Astrocyte (in vitro differentiated cells and primary cell): ENCODE measurements around the gene EXD3. TPM values are rescaled to one million over a fixed set of nuclear protein-coding genes. Genes with fewer than 3 reads are reported as not detected.

Experiments
- DNase-seq: peaks from one replicate; pipeline ENCODE4 v3.0.0-alpha.2; 2010; ENCODE audit warnings: low read depth
- FAIRE-seq: peaks from 2 replicates; lab custom pipeline; 2011; peaks lifted over from hg19 to GRCh38; lab: Jason Lieb, UNC
- H2AFZ ChIP-seq: 2 replicates; pipeline ENCODE4 v1.6.0; 2012; ENCODE audit warnings: low read depth, low read length, inconsistent platforms
- H3K27ac ChIP-seq: 2 replicates; pipeline ENCODE4 v1.5.1; 2011; ENCODE audit warnings: low read depth, low read length, inconsistent platforms
- H3K27me3 ChIP-seq: 2 replicates; pipeline ENCODE4 v1.6.0; 2011; ENCODE audit warnings: low read length, inconsistent platforms; ENCODE audit not compliant: insufficient read depth
- H3K36me3 ChIP-seq: 2 replicates; pipeline ENCODE4 v1.5.1; 2011; ENCODE audit warnings: low read length, inconsistent platforms; ENCODE audit not compliant: insufficient read depth
- H3K4me1 ChIP-seq: 2 replicates; pipeline ENCODE4 v1.5.1; 2011; ENCODE audit warnings: low read length, inconsistent platforms; ENCODE audit not compliant: insufficient read depth
- H3K4me2 ChIP-seq: 2 replicates; pipeline ENCODE4 v1.6.0; 2012; ENCODE audit warnings: low read length, inconsistent platforms
- H3K4me3 ChIP-seq: 2 replicates; pipeline ENCODE4 v1.5.1; 2011; ENCODE audit warnings: low read depth, mild to moderate bottlenecking, low read length, inconsistent platforms; ENCODE audit not compliant: insufficient read depth
- H3K79me2 ChIP-seq: 2 replicates; pipeline ENCODE4 v1.6.0; 2012; ENCODE audit warnings: mild to moderate bottlenecking, low read length, inconsistent platforms; ENCODE audit not compliant: insufficient read depth
- H3K9ac ChIP-seq: 2 replicates; pipeline ENCODE4 v1.6.0; 2012; ENCODE audit warnings: mild to moderate bottlenecking, low read length, inconsistent platforms
- H3K9me3 ChIP-seq: 2 replicates; pipeline ENCODE4 v1.5.1; 2012; ENCODE audit warnings: low read depth, mild to moderate bottlenecking, low read length, inconsistent platforms; ENCODE audit not compliant: insufficient read depth
- H4K20me1 ChIP-seq: 2 replicates; pipeline ENCODE4 v1.6.0; 2012; ENCODE audit warnings: low read length, inconsistent platforms; ENCODE audit not compliant: insufficient read depth
- H3K27ac Mint-ChIP-seq: one replicate; pipeline ENCODE4 v1.8.0; 2021; ENCODE audit warnings: mild to moderate bottlenecking, mixed read lengths; ENCODE audit not compliant: unreplicated experiment
- H3K27me3 Mint-ChIP-seq: one replicate; pipeline ENCODE4 v1.8.0; 2021; ENCODE audit warnings: low read depth, mixed read lengths; ENCODE audit not compliant: unreplicated experiment
- H3K36me3 Mint-ChIP-seq: one replicate; pipeline ENCODE4 v1.8.0; 2021; ENCODE audit warnings: low read depth, mixed read lengths; ENCODE audit not compliant: unreplicated experiment
- H3K4me1 Mint-ChIP-seq: one replicate; pipeline ENCODE4 v1.8.0; 2021; ENCODE audit warnings: low read depth, mixed read lengths; ENCODE audit not compliant: unreplicated experiment
- H3K4me3 Mint-ChIP-seq: one replicate; pipeline ENCODE4 v1.8.0; 2021; ENCODE audit warnings: mild to moderate bottlenecking, moderate library complexity, mixed read lengths; ENCODE audit not compliant: unreplicated experiment
- H3K9me3 Mint-ChIP-seq: one replicate; pipeline ENCODE4 v1.8.0; 2021; ENCODE audit warnings: mild to moderate bottlenecking, mixed read lengths; ENCODE audit not compliant: unreplicated experiment
- CTCF ChIP-seq: IDR thresholded peaks from 2 replicates; pipeline ENCODE4 v1.5.1; 2011; ENCODE audit warnings: low read depth, mild to moderate bottlenecking, inconsistent platforms, low read length, moderate library complexity; ENCODE audit not compliant: insufficient read depth
- EZH2 ChIP-seq: IDR thresholded peaks from 2 replicates; pipeline ENCODE4 v1.6.1; 2012; ENCODE audit warnings: mild to moderate bottlenecking, low read length, inconsistent platforms; ENCODE audit not compliant: insufficient read depth
- total RNA-seq: library from RNA; stranded (reverse); gene quantifications from 2 replicates; pipeline ENCODE4 v1.2.1, GENCODE V29; 2021

EXD3 gene
- total RNA-seq, 1 donor from 2014 or later = 8.5 TPM

GRCh38 chr9:137435980-137436760 is 13.2 kb upstream of the EXD3 start:
- Histone ChIP-seq H3K4me2 (peak overlapping the region; percentile 64), H3K9ac (peak overlapping the region; percentile 60)
- peak; percentile 72 for DNase-seq

GRCh38 chr9:137435381-137435891 is 12.5 kb upstream of the EXD3 start:
- Histone ChIP-seq H3K9me3 (no peaks in the 10 kb centered on the region), H4K20me1 (no peaks in the 10 kb centered on the region), H3K4me3 (peak overlapping the region; percentile 5), H3K27ac (no peak overlapping the region), H3K79me2 (no peaks in the 10 kb centered on the region), H3K27me3 (no peaks in the 10 kb centered on the region), H3K36me3 (no peaks in the 10 kb centered on the region), H2AFZ (peak overlapping the region; percentile 72), H3K4me2 (peak overlapping the region; percentile 64), H3K4me1 (peaks cover 7% of the 10 kb centered on the region), H3K9ac (peak overlapping the region; percentile 60)
- Mint-ChIP-seq H3K27me3 (peaks cover 9% of the 10 kb centered on the region), H3K9me3 (no peaks in the 10 kb centered on the region), H3K4me3 (no peak overlapping the region), H3K27ac (no peak overlapping the region), H3K36me3 (no peaks in the 10 kb centered on the region), H3K4me1 (no peaks in the 10 kb centered on the region)
- TF ChIP-seq EZH2 = no peak
- DNase-seq (no peak), FAIRE-seq (no peak)

More at GRCh38 chr9:137435980-137436760, 13.2 kb upstream of the EXD3 start:
- no peaks in the 10 kb centered on the region for H4K20me1 ChIP-seq
- no peaks in the 10 kb centered on the region for H3K4me1 Mint-ChIP-seq
- no peaks in the 10 kb centered on the region for H3K36me3 ChIP-seq
- H3K4me1 ChIP-seq = peaks cover 7% of the 10 kb centered on the region
- no peaks in the 10 kb centered on the region for H3K9me3 Mint-ChIP-seq
- H3K27me3 Mint-ChIP-seq = peaks cover 9% of the 10 kb centered on the region
- no peak overlapping the region for H3K27ac Mint-ChIP-seq
- H3K27ac ChIP-seq = no peak overlapping the region
- no peak for FAIRE-seq
- TF ChIP-seq CTCF (no peak), EZH2 (no peak)
- H2AFZ ChIP-seq = peak overlapping the region; percentile 72
- H3K36me3 Mint-ChIP-seq = no peaks in the 10 kb centered on the region
- no peaks in the 10 kb centered on the region for H3K27me3 ChIP-seq
- H3K79me2 ChIP-seq = no peaks in the 10 kb centered on the region
- no peaks in the 10 kb centered on the region for H3K9me3 ChIP-seq
- no peak overlapping the region for H3K4me3 Mint-ChIP-seq
- peak overlapping the region; percentile 5 for H3K4me3 ChIP-seq

- DNase-seq (no peak), FAIRE-seq (no peak)
- H3K36me3 Mint-ChIP-seq = no peaks in the 10 kb centered on the region
- Histone ChIP-seq H3K27me3 (no peaks in the 10 kb centered on the region), H3K36me3 (no peaks in the 10 kb centered on the region), H4K20me1 (no peaks in the 10 kb centered on the region), H3K4me1 (peaks cover 7% of the 10 kb centered on the region), H3K79me2 (no peaks in the 10 kb centered on the region), H3K4me2 (no peak overlapping the region), H3K27ac (no peak overlapping the region), H2AFZ (no peak overlapping the region), H3K4me3 (no peak overlapping the region), H3K9me3 (no peaks in the 10 kb centered on the region), H3K9ac (no peak overlapping the region)
- TF ChIP-seq CTCF = no peak
- H3K4me1 Mint-ChIP-seq = no peaks in the 10 kb centered on the region
- H3K27me3 Mint-ChIP-seq = peaks cover 9% of the 10 kb centered on the region
- H3K9me3 Mint-ChIP-seq = no peaks in the 10 kb centered on the region
- H3K4me3 Mint-ChIP-seq = no peak overlapping the region
- no peak overlapping the region for H3K27ac Mint-ChIP-seq
Observed at GRCh38 chr9:137434498-137435380, 11.8 kb upstream of the EXD3 start.
